CD8-positive, alpha-beta memory T cell (primary cell): ENCODE data around the gene SSU72. TPM values are rescaled to one million over a fixed set of nuclear protein-coding genes. Genes with fewer than 3 reads are reported as not detected.
"Not testable (repeated sequence)": the region's sequence is repeated elsewhere in the genome, so short reads cannot be mapped to it uniquely, and the experiment has no call there.

Source experiments
- CTCF ChIA-PET: fragments of 350-600 bp; sonication (Branson Sonifier 250); formaldehyde crosslinking; loops from one replicate; lab custom pipeline; 2021; ENCODE audit warnings: antibody characterized with exemption; lab: Charles Lee
- POLR2A ChIA-PET: fragments of 350-600 bp; sonication (Branson Sonifier 250); formaldehyde crosslinking; loops from one replicate; lab custom pipeline; 2021; ENCODE audit warnings: antibody characterized with exemption; lab: Charles Lee
- DNase-seq, 5 donors: peaks; one replicate each; pipeline versions ENCODE4 v3.0.0 to v3.0.0-alpha.2; 2020 to 2022; ENCODE audit warnings: mixed read lengths in 1 of 5
- H3K27ac ChIP-seq: one replicate; pipeline ENCODE4 v1.7.0; 2013; ENCODE audit warnings: low read depth, mild to moderate bottlenecking, low read length, moderate library complexity
- H3K27me3 ChIP-seq: 2 replicates; pipeline ENCODE4 v1.7.0; 2013; ENCODE audit warnings: low read length, mild to moderate bottlenecking; ENCODE audit not compliant: insufficient read depth, poor library complexity, severe bottlenecking
- H3K36me3 ChIP-seq: 2 replicates; pipeline ENCODE4 v1.7.0; 2013; ENCODE audit warnings: mild to moderate bottlenecking, low read length, moderate library complexity; ENCODE audit not compliant: insufficient read depth
- H3K4me1 ChIP-seq: 2 replicates; pipeline ENCODE4 v1.7.0; 2013; ENCODE audit warnings: mild to moderate bottlenecking, low read length, moderate library complexity; ENCODE audit not compliant: insufficient read depth
- H3K4me3 ChIP-seq: 2 replicates; pipeline ENCODE4 v1.7.0; 2013; ENCODE audit warnings: mild to moderate bottlenecking, low read length
- H3K9me3 ChIP-seq: 2 replicates; pipeline ENCODE4 v1.7.0; 2013; ENCODE audit warnings: mild to moderate bottlenecking, low read length
- H3K27ac Mint-ChIP-seq, 8 donors: one replicate each; pipeline ENCODE4 v1.8.0; 2020 to 2021; ENCODE audit warnings: mixed read lengths in 8 of 8, mild to moderate bottlenecking in 6 of 8, inconsistent platforms in 3 of 8, moderate library complexity in 3 of 8
- H3K27me3 Mint-ChIP-seq, 2 donors: one replicate each; pipeline ENCODE4 v1.8.0; 2020 to 2021; ENCODE audit warnings: mixed read lengths in 2 of 2, mild to moderate bottlenecking in 1 of 2, moderate library complexity in 1 of 2
- H3K36me3 Mint-ChIP-seq, 3 donors: one replicate each; pipeline ENCODE4 v1.8.0; 2020 to 2021; ENCODE audit warnings: mixed read lengths in 3 of 3, inconsistent platforms in 1 of 3, mild to moderate bottlenecking in 1 of 3
- H3K4me1 Mint-ChIP-seq, 3 donors: one replicate each; pipeline ENCODE4 v1.8.0; 2020 to 2021; ENCODE audit warnings: mixed read lengths in 3 of 3, inconsistent platforms in 1 of 3, mild to moderate bottlenecking in 1 of 3
- H3K4me3 Mint-ChIP-seq, 7 donors: one replicate each; pipeline ENCODE4 v1.8.0; 2020 to 2021; ENCODE audit warnings: mixed read lengths in 7 of 7, mild to moderate bottlenecking in 6 of 7, moderate library complexity in 4 of 7, inconsistent platforms in 2 of 7
- H3K9me3 Mint-ChIP-seq, 5 donors: one replicate each; pipeline ENCODE4 v1.8.0; 2020 to 2022; ENCODE audit warnings: mixed read lengths in 5 of 5, mild to moderate bottlenecking in 3 of 5, moderate library complexity in 2 of 5, inconsistent platforms in 1 of 5
- polyA plus RNA-seq: library from polyadenylated mRNA; unstranded; fragments of 300-500 nt; fragmentation: Illumina TruSeq; gene quantifications from one replicate; pipeline ENCODE4 v1.2.3, GENCODE V29; 2021
- total RNA-seq, 2 experiments: library from RNA; stranded (reverse); gene quantifications; one replicate each; pipeline ENCODE4 v1.2.3, GENCODE V29; 2021

Gene SSU72
- total and polyA plus RNA-seq, 3 experiments from 2014 or later: 123 to 231 (median 128) TPM

GRCh38 chr1:1523651-1524050 lies 51.0 kb downstream of the SSU72 start:
- CTCF ChIA-PET: not testable (repeated sequence)

GRCh38 chr1:1523226-1523625 lies 51.4 kb downstream of the SSU72 start:
- H3K4me1 Mint-ChIP-seq, CTCF ChIA-PET, H3K27ac ChIP-seq, DNase-seq, H3K9me3 ChIP-seq, H3K27ac Mint-ChIP-seq, H3K4me1 ChIP-seq, H3K36me3 ChIP-seq, H3K27me3 Mint-ChIP-seq, H3K4me3 ChIP-seq, H3K27me3 ChIP-seq, POLR2A ChIA-PET, H3K9me3 Mint-ChIP-seq, H3K4me3 Mint-ChIP-seq: not testable (repeated sequence)
- peaks cover 0 to 53% (median 4%) of the 10 kb centered on the region in 3 donors for H3K36me3 Mint-ChIP-seq

More at GRCh38 chr1:1523651-1524050, 51.0 kb downstream of the SSU72 start:
- H3K27ac ChIP-seq, H3K36me3 ChIP-seq, H3K9me3 ChIP-seq, H3K9me3 Mint-ChIP-seq, POLR2A ChIA-PET, DNase-seq, H3K4me1 Mint-ChIP-seq, H3K4me3 Mint-ChIP-seq, H3K4me3 ChIP-seq, H3K27ac Mint-ChIP-seq, H3K4me1 ChIP-seq, H3K27me3 ChIP-seq, H3K27me3 Mint-ChIP-seq: not testable (repeated sequence)
- H3K36me3 Mint-ChIP-seq: peaks cover 0 to 50% (median under 1%) of the 10 kb centered on the region in 3 donors

DNA sequence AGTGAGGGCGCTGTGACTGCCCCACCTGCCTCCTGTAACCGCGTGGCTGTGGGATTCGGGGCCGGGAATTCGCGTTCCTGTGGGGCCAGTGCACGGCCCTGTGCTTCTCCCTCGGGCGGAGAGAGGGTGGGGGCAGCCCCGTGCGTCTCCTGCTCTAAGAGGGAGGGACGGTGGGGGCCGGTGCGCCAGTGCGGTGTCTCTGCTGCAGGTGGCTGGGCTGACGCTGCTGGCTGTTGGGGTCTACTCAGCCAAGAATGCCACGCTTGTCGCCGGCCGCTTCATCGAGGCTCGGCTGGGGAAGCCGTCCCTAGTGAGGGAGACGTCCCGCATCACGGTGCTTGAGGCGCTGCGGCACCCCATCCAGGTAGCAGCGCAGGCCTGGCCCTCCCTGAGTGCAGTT lies 52.1 kb downstream of the SSU72 start:
- peaks cover 0 to 54% (median 8%) of the 10 kb centered on the region in 3 donors for H3K36me3 Mint-ChIP-seq
- H3K9me3 ChIP-seq, POLR2A ChIA-PET, H3K27ac Mint-ChIP-seq, CTCF ChIA-PET, H3K4me1 ChIP-seq, H3K4me3 ChIP-seq, H3K27me3 Mint-ChIP-seq, H3K4me1 Mint-ChIP-seq, H3K27ac ChIP-seq, H3K4me3 Mint-ChIP-seq, DNase-seq, H3K9me3 Mint-ChIP-seq, H3K27me3 ChIP-seq, H3K36me3 ChIP-seq: not testable (repeated sequence)

DNA sequence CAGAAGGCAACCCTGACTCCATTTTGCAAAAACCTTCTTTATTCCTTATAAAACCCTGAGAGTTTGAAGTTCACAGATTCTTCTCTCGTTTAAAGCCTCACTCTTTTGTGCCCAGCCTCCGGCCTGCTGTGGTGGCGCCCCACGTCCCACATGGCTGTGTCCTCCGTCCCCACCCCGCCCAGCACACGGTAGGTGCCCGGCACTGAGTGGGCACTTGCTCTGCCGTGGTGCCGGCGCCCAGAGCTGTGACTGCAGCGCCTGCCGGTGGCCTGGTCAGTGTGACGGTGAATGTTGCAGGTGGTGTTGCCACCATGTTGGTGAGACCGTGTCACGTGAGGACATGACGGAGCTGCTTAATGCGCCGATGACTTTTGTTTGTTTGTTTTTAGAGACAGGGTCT lies 53.3 kb downstream of the SSU72 start:
- ChIA-PET POLR2A (no interaction called here), CTCF (no interaction called here)
- H3K36me3 ChIP-seq: peaks cover 6% of the 10 kb centered on the region
- H3K27me3 ChIP-seq: no peaks in the 10 kb centered on the region
- H3K4me1 Mint-ChIP-seq: no peaks in the 10 kb centered on the region
- no peaks in the 10 kb centered on the region for H3K27me3 Mint-ChIP-seq
- no peak for DNase-seq
- H3K4me1 ChIP-seq: no peaks in the 10 kb centered on the region
- no peak overlapping the region for H3K4me3 ChIP-seq
- H3K27ac Mint-ChIP-seq: no peak overlapping the region
- H3K9me3 ChIP-seq: no peaks in the 10 kb centered on the region
- no peaks in the 10 kb centered on the region for H3K9me3 Mint-ChIP-seq
- no peak overlapping the region for H3K4me3 Mint-ChIP-seq
- peaks cover 0 to 50% (median 8%) of the 10 kb centered on the region in 3 donors for H3K36me3 Mint-ChIP-seq
- H3K27ac ChIP-seq: no peak overlapping the region

DNA sequence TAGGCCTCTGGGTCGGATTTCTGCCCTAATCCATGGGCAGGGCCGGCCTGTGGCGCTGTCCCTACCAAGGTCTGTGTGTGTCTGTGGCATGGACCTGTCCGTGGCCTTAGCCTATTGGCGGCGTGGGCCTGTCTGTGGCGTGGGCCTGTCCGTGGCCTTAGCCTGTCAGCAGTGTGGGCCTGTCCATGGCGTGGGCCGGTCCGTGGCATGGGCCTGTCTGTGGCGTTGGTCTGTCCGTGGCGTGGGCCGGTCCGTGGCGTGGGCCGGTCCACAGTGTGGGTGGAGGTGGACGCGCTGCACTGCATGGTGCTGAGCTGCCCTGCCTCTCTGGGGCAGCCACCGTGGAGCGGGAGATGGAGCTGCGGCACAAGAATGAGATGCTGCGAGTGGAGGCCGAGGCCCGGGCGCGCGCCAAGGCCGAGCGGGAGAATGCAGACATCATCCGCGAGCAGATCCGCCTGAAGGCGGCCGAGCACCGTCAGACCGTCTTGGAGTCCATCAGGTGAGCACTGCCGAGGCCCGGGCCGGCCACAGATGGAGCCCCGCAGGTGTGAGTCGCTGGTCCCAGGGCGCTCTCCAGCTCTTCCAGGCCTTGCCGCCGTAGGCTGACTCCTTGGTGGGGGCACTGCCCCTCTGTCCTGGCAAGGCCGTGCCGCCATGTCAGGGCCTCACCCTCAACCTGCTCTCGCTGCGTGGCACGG lies 54.7 kb downstream of the SSU72 start:
- H3K27me3 ChIP-seq, H3K4me3 ChIP-seq, H3K27ac ChIP-seq, H3K27ac Mint-ChIP-seq, H3K9me3 Mint-ChIP-seq, CTCF ChIA-PET, H3K4me1 Mint-ChIP-seq, H3K36me3 ChIP-seq, H3K27me3 Mint-ChIP-seq, H3K9me3 ChIP-seq, DNase-seq, H3K4me1 ChIP-seq, POLR2A ChIA-PET, H3K4me3 Mint-ChIP-seq: not testable (repeated sequence)
- peaks cover 0 to 47% (median 8%) of the 10 kb centered on the region in 3 donors for H3K36me3 Mint-ChIP-seq

DNA sequence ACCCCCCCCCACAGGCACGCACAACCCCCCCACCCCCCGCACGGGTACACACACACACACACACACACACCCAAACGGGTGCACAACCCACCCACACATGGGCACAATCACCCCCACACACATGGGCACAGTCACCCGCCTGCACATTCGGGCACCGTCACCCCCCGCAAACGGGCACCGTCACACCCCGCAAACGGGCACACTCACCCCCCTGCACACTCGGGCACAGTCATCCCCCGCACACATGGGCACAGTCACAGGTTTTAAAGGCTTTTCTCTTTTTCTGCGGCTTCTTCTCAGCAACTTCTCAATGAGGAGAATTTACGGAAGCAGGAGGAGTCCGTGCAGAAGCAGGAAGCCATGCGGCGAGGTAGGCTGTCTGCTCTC lies 56.0 kb downstream of the SSU72 start:
- CTCF ChIA-PET, POLR2A ChIA-PET, H3K36me3 ChIP-seq, H3K9me3 Mint-ChIP-seq, H3K27me3 Mint-ChIP-seq, H3K4me3 Mint-ChIP-seq, H3K27me3 ChIP-seq, H3K4me1 ChIP-seq, H3K9me3 ChIP-seq, H3K4me3 ChIP-seq, DNase-seq, H3K27ac ChIP-seq, H3K4me1 Mint-ChIP-seq, H3K27ac Mint-ChIP-seq: not testable (repeated sequence)
- peaks cover 0 to 42% (median 8%) of the 10 kb centered on the region in 3 donors for H3K36me3 Mint-ChIP-seq

GRCh38 chr1:1517973-1518620 lies 56.6 kb downstream of the SSU72 start:
- Histone ChIP-seq H3K36me3 (peaks cover 6% of the 10 kb centered on the region), H3K4me1 (no peaks in the 10 kb centered on the region), H3K4me3 (no peak overlapping the region), H3K27me3 (no peaks in the 10 kb centered on the region), H3K27ac (no peak overlapping the region), H3K9me3 (no peaks in the 10 kb centered on the region)
- ChIA-PET POLR2A (no interaction called here), CTCF (no interaction called here)
- Mint-ChIP-seq H3K9me3 (no peaks in the 10 kb centered on the region), H3K4me3 (peak overlapping the region in 1 of 7 donors; percentile 64), H3K27ac (no peak overlapping the region), H3K36me3 (peaks cover 0 to 40% (median 8%) of the 10 kb centered on the region in 3 donors), H3K27me3 (no peaks in the 10 kb centered on the region), H3K4me1 (peaks cover 2 to 3% (median 3%) of the 10 kb centered on the region in 3 donors)
- DNase-seq: no peak

DNA sequence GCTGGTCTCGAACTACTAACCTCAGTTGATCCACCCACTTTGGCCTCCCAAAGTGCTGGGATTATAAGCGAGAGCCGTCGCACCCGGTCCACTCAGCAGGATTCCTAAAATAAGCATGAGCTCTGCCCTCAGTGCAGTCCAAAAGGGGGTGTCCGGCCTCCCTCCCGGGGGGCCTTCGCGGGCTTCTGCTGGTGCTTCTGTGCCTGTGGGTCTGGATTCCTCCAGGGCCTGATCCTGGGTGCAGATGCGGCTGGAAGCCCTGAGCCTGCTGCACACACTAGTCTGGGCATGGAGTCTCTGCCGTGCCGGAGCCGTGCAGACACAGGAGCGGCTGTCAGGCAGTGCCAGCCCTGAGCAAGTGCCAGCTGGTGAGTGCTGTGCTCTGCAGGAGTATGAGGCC lies 57.7 kb downstream of the SSU72 start:
- H3K27me3 ChIP-seq, H3K9me3 Mint-ChIP-seq, DNase-seq, H3K4me3 ChIP-seq, POLR2A ChIA-PET, H3K4me3 Mint-ChIP-seq, H3K27ac ChIP-seq, H3K4me1 Mint-ChIP-seq, H3K9me3 ChIP-seq, H3K36me3 ChIP-seq, CTCF ChIA-PET, H3K27me3 Mint-ChIP-seq, H3K4me1 ChIP-seq: not testable (repeated sequence)
- Mint-ChIP-seq H3K36me3 (peaks cover 0 to 33% (median 8%) of the 10 kb centered on the region in 3 donors), H3K27ac (peak overlapping the region in 1 of 8 donors; percentile 50)
